GM13976 (cell line): ENCODE measurements around the gene PALM.

Experiments used
- DNase-seq: peaks from one replicate; pipeline ENCODE4 v3.0.0; 2012; ENCODE audit warnings: low spot score
- CTCF ChIP-seq: IDR thresholded peaks from 2 replicates; pipeline ENCODE4 v1.5.1; 2012; ENCODE audit warnings: borderline replicate concordance, mild to moderate bottlenecking; ENCODE audit not compliant: insufficient read depth; ENCODE audit errors: extremely low read depth, missing control alignments, control extremely low read depth
- in situ Hi-C: fragments of 300-500 bp; cut with MboI; formaldehyde crosslinking; loops from one replicate; pipeline ENCODE4 v1.12.0; 2022; ENCODE audit warnings: low sequenced_read_pairs, mixed read lengths, inconsistent platforms; ENCODE audit not compliant: unreplicated experiment

PALM gene

DNA sequence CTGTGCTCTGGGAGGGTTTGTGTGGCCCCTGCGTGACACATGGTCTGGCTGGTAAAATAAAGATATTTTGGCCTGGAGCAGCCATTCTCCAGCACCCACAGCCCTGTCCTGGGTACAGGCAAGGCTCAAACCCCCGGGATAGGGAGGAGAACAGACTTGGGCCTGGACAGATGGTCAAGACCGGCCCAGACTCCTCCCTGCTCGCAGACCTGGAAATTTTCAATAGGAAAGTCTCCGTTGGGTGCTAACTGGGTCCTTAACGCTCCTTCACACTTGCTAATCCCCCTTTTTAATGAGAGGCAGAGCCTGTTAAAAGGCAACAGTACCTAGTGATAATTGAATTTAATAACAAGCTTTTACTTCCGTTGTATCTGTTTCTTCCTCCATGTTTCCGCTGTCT lies 2.5 kb downstream of the PALM start:
- in situ Hi-C loops = no loop called here
- no peak for TF ChIP-seq CTCF
- no peak for DNase-seq

DNA sequence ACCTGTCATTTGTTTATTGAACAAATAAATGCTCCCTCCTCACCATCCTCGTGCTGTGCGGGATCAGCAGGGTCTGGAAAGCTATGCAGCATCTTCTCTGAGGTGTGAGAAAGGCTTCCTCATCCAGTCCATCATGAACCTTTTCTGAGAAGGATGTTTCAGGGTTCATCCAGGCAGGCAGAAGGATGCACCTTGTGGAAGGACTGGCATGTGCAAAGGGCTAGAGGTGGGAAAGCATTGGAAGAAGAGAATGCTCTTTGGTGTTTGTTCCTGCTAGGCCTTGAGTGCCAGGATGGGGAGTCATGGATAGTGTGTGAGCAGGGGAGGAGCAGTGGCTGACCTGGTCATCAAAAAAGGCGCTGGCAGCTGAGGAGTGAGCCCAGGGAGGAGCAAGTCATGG lies 6.6 kb downstream of the PALM start:
- in situ Hi-C loops = no loop called here
- TF ChIP-seq CTCF = no peak
- no peak for DNase-seq

DNA sequence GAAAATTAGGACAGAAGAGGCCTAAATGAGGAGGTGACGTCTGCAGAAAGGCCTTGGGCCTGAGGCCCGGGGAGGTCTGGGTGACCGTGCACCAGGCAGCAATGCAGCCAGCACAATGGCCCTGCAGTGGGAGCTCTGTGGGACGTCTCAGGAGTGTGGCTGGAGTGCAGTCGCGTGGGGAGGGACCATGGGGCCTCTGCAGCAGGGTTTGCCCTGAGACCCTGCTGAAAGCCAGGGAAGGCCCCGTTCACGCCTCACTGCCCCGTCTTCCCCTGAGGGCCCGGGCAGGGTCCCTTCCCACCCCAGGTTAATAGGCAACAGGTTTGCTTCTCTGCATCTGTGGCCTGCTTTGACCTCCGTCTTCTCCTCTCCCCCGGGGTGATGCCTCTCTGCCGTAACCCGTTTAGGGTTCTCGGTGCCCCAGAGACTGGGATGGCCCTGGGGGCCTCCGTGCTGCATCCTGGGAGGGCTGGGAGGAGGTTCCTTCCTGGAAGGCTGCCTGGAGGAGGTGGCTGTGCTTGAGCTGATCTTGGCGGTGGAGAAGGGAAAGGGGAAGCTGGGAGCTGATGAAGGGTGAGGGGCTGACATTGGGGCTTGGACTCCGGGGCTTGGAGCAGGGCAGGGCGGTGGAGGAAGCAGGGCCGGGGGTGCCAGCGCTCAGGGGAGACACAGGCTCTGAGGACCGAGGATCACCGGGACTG lies 9.7 kb downstream of the PALM start:
- DNase-seq = no peak
- in situ Hi-C loops = no loop called here
- TF ChIP-seq CTCF = no peak

DNA sequence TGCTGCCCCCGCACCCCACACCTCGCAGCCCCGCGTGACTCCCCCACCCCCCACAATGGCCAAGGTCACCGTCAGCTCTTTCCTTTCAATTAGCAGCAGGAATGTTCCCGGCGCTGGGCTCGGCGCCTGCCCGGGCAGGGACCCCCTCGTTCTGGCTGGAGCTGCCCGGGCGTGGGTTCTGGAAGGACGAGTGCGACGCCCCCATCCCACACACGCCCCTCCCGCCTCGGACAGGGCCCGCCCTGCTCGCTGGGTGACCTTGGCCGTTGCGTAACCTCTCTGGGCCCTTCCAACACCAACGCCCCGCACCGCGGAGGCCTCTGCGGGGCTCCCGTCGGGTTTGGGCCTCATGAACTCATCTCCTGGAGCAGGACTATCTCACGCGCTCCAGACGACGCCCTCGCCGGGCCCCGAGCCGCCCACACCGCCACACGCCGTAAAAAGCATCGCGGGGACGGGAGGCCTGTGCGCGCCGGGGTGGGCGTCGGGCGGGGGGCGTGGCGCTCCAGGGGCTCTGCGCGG lies 10.3 kb downstream of the PALM start:
- in situ Hi-C loops = no loop called here
- TF ChIP-seq CTCF = no peak
- DNase-seq = no peak

DNA sequence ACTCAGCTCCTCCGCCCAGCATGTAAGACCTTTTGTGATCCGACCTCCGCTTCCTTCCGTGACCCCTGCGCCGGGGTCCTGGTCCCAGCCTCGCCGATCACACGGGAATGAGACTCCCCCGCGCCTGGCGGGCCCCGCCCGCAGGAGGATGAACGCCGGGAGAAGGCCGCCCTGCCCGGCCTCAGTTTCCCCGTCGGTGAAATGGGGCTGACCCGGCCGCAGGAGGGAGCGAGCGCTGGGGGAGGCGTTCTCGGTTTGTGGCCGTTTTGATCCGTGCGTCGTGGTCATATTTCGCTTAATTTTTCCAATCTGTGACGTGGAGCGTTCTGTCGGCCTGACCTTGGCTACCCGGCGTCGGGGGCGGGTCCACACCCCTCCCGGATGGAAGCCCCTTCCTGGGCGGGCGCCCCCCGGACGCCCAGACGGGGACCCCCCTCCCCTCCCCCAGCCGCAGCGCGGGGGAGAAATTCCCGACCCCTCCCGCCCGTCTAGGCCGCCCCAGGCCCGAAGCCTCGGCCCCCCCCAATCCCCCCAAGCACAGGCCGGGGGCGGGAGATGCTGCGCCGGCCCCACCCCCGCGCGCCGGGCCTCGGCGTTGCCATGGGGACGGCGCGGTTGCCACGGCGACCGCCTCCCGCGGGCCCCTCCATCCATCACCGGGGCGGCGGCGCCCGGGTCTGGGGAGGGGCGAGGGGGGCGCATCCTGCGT lies 11.1 kb downstream of the PALM start:
- in situ Hi-C loops = no loop called here
- TF ChIP-seq CTCF = no peak
- no peak for DNase-seq

DNA sequence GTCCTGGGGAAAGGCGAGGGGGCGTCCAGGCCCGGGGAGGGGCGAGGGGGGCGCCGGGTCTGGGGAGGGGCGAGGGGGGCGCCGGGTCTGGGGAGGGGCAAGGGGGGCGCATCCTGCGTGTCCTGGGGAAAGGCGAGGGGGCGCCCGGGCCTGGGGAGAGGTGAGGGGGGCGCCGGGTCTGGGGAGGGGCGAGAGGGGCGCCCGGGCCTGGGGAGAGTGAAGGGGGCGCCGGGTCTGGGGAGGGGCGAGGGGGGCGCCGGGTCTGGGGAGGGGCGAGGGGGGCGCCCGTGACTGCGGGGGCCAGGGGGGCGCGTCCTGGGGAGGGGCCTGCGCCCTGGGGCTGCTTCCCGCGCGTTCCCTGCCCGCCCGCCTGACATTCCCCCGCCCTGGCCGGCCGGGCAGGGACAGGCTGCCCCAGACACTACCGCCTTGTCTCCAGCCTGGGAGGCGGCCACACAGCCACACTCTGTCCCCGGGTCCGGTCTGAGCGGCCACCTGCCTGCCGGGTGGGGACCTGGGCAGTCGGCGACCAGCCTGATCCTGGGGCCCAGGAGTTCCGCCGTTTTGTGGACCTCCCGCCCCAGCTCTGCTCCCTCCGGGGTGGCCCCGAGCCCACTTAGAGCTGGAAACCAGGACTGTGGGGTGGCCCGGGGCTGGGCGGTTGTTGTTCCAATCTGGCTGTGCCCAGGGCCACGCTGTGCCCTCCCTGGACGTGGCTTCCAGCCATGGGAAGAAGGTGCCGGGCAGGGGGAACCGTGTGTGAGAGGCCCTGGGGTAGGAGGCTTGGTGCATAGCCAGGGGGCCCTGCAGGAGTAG lies 11.8 kb downstream of the PALM start:
- no peak for TF ChIP-seq CTCF
- in situ Hi-C loops = no loop called here
- DNase-seq = no peak
